ENCODE data around the gene AQP10.
"Not testable (repeated sequence)": the region's sequence is repeated elsewhere in the genome, so short reads cannot be mapped to it uniquely, and the experiment has no call there.

AQP10 gene

DNA sequence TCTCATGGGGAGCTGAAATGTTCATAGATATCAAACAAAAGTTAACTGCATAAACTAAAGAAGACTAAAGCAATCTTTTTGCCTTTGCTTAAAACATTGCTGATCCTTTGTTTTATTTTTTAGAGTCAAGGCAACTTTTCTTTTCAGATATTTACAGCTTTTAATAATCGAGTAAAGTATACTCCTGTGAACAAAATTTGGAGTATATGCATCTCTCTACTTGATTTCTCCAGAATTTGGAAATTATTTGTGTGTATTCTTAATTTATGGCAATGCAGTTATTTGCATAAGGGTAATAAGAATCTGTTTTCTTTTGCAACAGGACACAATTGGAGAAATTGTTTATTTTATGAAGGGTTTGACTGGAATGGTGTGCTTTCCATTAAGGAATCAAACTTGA is 4.2 kb upstream of the AQP10 start:
- no peak for DNase-seq (ENCODE audit: low read depth)
- H3K4me3 ChIP-seq (ENCODE audit: low read length): no peak overlapping the region
- TF ChIP-seq, protein P1, sequence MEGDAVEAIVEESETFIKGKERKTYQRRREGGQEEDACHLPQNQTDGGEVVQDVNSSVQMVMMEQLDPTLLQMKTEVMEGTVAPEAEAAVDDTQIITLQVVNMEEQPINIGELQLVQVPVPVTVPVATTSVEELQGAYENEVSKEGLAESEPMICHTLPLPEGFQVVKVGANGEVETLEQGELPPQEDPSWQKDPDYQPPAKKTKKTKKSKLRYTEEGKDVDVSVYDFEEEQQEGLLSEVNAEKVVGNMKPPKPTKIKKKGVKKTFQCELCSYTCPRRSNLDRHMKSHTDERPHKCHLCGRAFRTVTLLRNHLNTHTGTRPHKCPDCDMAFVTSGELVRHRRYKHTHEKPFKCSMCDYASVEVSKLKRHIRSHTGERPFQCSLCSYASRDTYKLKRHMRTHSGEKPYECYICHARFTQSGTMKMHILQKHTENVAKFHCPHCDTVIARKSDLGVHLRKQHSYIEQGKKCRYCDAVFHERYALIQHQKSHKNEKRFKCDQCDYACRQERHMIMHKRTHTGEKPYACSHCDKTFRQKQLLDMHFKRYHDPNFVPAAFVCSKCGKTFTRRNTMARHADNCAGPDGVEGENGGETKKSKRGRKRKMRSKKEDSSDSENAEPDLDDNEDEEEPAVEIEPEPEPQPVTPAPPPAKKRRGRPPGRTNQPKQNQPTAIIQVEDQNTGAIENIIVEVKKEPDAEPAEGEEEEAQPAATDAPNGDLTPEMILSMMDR (conservative IDR thresholded peaks at IDR 0.05; ENCODE audit: low read depth, low read length): no peak

- DNase-seq (ENCODE audit: low read depth): no peak
- TF ChIP-seq, protein P1 (conservative IDR thresholded peaks at IDR 0.05; ENCODE audit: low read depth, low read length): no peak
- H3K4me3 ChIP-seq (ENCODE audit: low read length): no peak overlapping the region
These were observed 2.5 kb upstream of the AQP10 start for GRCh38 chr1:154318386-154318785.

GRCh38 chr1:154321609-154321934 is 679 bp downstream of the AQP10 start:
- H3K4me3 ChIP-seq (ENCODE audit: low read length); DNase-seq (ENCODE audit: low read depth): not testable (repeated sequence)

GRCh38 chr1:154323493-154323892 is 2.6 kb downstream of the AQP10 start:
- H3K4me3 ChIP-seq (ENCODE audit: low read length): no peak overlapping the region
- TF ChIP-seq, protein P1 (conservative IDR thresholded peaks at IDR 0.05; ENCODE audit: low read depth, low read length): no peak
- no peak for DNase-seq (ENCODE audit: low read depth)

DNA sequence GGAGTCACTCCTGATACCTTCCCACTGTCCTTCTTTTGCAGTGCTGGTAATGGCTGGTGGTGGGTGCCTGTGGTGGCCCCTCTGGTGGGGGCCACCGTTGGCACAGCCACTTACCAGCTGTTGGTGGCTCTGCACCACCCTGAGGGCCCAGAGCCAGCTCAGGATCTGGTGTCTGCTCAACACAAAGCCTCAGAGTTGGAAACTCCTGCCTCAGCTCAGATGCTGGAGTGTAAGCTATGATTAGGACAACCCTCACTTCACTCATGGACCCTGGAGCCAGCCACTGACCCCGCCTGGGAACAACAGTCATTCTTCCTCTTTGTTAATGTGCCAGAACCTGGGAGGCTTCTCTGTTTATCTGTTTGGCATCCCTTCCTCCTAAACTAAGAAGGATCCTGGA is 3.3 kb downstream of the AQP10 start:
- DNase-seq (ENCODE audit: low read depth): no peak
- H3K4me3 ChIP-seq (ENCODE audit: low read length): peak overlapping the region; percentile 78
- TF ChIP-seq, protein P1 (conservative IDR thresholded peaks at IDR 0.05; ENCODE audit: low read depth, low read length): no peak

DNA sequence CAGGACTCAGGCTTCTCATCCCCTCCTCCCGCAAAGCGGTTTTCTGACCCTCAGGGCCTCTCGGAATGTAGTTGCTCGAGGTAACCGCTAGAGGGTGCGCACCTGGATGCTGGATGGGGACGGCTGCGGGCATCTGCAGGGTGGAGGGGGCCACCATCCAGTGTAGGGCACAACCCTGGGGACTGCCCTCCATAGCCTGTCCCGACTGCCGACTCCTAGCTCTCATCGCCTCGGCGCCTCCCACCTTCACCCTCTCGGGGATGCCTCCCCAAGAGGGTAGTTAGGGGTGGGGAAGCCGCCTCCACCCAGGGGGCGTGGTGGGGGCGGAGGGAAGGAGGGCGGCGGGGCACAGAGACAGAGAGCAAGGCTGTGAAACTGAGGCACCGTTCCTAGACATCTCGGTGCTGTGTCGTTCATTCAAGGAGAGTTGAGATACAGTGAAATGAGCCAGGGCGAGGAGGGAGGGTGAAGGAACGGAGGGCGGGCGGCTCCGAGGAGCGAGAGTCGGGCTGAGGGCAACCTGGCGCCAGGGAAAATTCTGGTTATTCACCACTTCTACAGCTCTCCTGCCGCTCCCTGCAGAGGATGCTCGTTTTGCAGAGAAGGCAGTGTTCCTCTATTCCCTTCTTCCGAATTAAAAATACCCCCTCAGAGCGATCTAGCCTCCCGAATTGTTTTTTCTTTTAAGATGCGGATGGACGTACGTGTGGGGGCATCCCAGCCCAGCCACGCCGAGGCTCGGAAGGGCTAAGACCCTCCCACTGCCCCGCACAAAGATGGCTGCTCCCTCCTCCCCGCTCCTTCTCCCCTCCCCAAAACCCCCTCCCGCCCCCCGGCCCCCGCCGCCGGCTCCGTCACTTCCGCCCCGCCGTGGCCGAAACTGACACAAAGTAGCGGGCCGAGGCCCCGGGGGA is 4.0 kb downstream of the AQP10 start, which contains the start of gene ATP8B2:
Gene ATP8B2 (plus strand): TSS at position 857 of the 914 bp plus-strand sequence. CDS start 2,617 bp downstream, outside the sequence.
- TF ChIP-seq, protein P1 (conservative IDR thresholded peaks at IDR 0.05; ENCODE audit: low read depth, low read length): peak; percentile 96
- DNase-seq (ENCODE audit: low read depth): no peak

GRCh38 chr1:154325583-154326545 is 5.0 kb downstream of the AQP10 start:
- peak overlapping the region; percentile 78 for H3K4me3 ChIP-seq (ENCODE audit: low read length)
- DNase-seq (ENCODE audit: low read depth): peak; percentile 57
- TF ChIP-seq, protein P1 (conservative IDR thresholded peaks at IDR 0.05; ENCODE audit: low read depth, low read length): peak; percentile 72

More for the DNA sequence above, 4.0 kb downstream of the AQP10 start, which contains the start of gene ATP8B2:
- peak within 1 kb of the TSS; percentile 78 for H3K4me3 ChIP-seq (ENCODE audit: low read length)

Data from retinal pigment epithelial cell (primary cell).